ENCODE measurements around the gene CACNA1I. TPM values are rescaled to one million over a fixed set of nuclear protein-coding genes. Genes with fewer than 3 reads are reported as not detected.

Gene CACNA1I
- total and polyA plus RNA-seq, 2 donors (not counting 1 experiment from before 2014, with no cell fraction given), result 0.07 to 0.25 TPM

DNA sequence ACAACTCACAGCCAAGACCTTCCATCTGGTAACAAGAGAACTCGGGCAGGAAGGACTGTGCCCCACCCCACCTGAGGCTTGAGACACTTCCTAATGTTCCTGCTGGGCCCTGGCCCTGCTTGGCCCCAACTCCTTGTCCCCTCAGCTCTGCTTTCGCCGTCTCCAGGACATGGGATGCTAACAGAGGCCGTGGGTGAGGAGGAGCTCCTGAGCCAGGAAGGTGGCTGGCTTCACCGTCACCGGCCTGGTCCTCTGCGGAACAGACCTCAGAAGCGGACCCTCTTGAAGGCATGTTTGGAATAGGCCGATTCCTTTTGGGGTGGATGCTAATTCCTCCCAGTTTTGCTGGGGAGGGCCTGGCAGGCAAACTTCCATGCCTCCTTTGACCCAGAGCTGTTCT is 154.3 kb downstream of the CACNA1I start:
- Histone ChIP-seq H2AFZ (ENCODE audit: insufficient read depth, low read depth, low read length, poor library complexity, severe bottlenecking) (no peak overlapping the region), H3K9me3 (ENCODE audit: control extremely low read depth in 1 of 3, control insufficient read depth in 2 of 3, insufficient read depth in 1 of 3, low read length in 2 of 3) (no peaks in the 10 kb centered on the region), H3K79me2 (ENCODE audit: control insufficient read depth, insufficient read depth, low read length) (no peaks in the 10 kb centered on the region), H4K20me1 (ENCODE audit: control insufficient read depth, insufficient read depth, low read length, poor library complexity, severe bottlenecking) (no peaks in the 10 kb centered on the region), H3K36me3 (replicated peaks in 1 of 2; ENCODE audit: control extremely low read depth in 1 of 2, control insufficient read depth in 1 of 2, extremely low read depth in 1 of 2, insufficient read depth in 2 of 2, low read length in 1 of 2) (no peaks in the 10 kb centered on the region), H3K9ac (ENCODE audit: low read length) (no peak overlapping the region), H3K4me3 (ENCODE audit: control extremely low read depth in 1 of 5, extremely low read depth in 1 of 5, insufficient read depth in 1 of 5, low read depth in 2 of 5, low read length in 4 of 5) (no peak overlapping the region), H3K4me1 (ENCODE audit: control insufficient read depth in 2 of 2, insufficient read depth in 2 of 2, low read length in 2 of 2) (no peaks in the 10 kb centered on the region), H3K4me2 (replicated peaks; ENCODE audit: low read depth, low read length, poor library complexity, severe bottlenecking) (no peak overlapping the region), H3K27ac (ENCODE audit: low read length in 2 of 2) (no peak overlapping the region), H3K27me3 (replicated peaks in 1 of 4; ENCODE audit: control extremely low read depth in 1 of 4, control insufficient read depth in 3 of 4, insufficient read depth in 4 of 4, low read length in 3 of 4) (peaks cover 0 to 8% (median 0%) of the 10 kb centered on the region in 4 experiments)
- Mint-ChIP-seq H3K4me3 (no peak overlapping the region), H3K4me1 (no peaks in the 10 kb centered on the region), H3K27ac (no peak overlapping the region), H3K9me3 (ENCODE audit: insufficient read depth) (no peaks in the 10 kb centered on the region), H3K27me3 (peaks cover 27% of the 10 kb centered on the region)
- ATAC-seq (ENCODE audit: low read depth), result no peak
- intact Hi-C loops (cut with micrococcal nuclease), result loop anchor here (2.0 kb wide), 1 partner anchor 72 kb away; no protein-coding TSS in a partner anchor
- ChIA-PET CTCF (no interaction called here), POLR2A (no interaction called here)
- 92% methylated on average over 9 of the region's 9 CpGs for WGBS (ENCODE audit: insufficient coverage)
- no peak for TF ChIP-seq EZH2 (IDR thresholded peaks at IDR 0.05; ENCODE audit: borderline replicate concordance, insufficient read depth, low read depth, low read length, poor library complexity, severe bottlenecking)
- DNase-seq, result no peak

DNA sequence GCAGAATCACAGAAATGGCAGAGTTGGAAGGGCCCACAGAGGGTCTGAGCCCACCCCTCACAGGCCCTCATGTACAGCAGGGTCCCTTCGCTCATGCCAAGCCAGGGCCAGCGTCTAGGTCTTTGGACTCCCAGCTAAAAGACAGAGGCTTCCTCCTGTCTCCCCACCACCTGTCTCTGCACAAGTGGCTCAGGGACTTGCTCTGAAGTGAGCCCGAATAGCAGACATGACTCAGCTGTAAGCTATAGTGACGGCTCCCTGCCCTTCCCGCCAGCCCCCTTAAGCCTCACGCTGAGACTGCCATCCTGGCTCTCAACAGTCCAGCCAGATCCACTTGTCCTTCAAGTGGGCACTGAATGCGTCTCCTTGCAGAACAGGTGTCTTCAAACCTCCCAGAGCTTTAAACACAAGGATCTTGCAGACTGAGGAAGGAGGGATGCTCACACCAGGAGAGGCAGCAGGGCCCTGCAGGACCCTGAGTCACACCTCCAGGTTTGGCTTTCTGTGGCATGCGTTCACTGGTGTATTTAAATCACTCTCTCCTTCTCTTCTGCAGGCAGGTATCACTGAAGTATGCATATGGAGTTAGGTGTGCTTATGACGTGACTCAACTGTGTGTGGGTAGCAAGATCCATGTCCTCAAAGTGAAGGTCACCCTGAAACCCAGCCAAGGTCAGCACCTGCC is 154.9 kb downstream of the CACNA1I start:
- Histone ChIP-seq H3K27me3 (replicated peaks in 1 of 4; ENCODE audit: control extremely low read depth in 1 of 4, control insufficient read depth in 3 of 4, insufficient read depth in 4 of 4, low read length in 3 of 4) (peaks cover 0 to 8% (median 0%) of the 10 kb centered on the region in 4 experiments), H3K4me3 (ENCODE audit: control extremely low read depth in 1 of 5, extremely low read depth in 1 of 5, insufficient read depth in 1 of 5, low read depth in 2 of 5, low read length in 4 of 5) (no peak overlapping the region), H3K4me2 (replicated peaks; ENCODE audit: low read depth, low read length, poor library complexity, severe bottlenecking) (no peak overlapping the region), H3K4me1 (ENCODE audit: control insufficient read depth in 2 of 2, insufficient read depth in 2 of 2, low read length in 2 of 2) (no peaks in the 10 kb centered on the region), H3K79me2 (ENCODE audit: control insufficient read depth, insufficient read depth, low read length) (no peaks in the 10 kb centered on the region), H3K27ac (ENCODE audit: low read length in 2 of 2) (no peak overlapping the region), H3K9ac (ENCODE audit: low read length) (no peak overlapping the region), H2AFZ (ENCODE audit: insufficient read depth, low read depth, low read length, poor library complexity, severe bottlenecking) (no peak overlapping the region), H3K36me3 (replicated peaks in 1 of 2; ENCODE audit: control extremely low read depth in 1 of 2, control insufficient read depth in 1 of 2, extremely low read depth in 1 of 2, insufficient read depth in 2 of 2, low read length in 1 of 2) (no peaks in the 10 kb centered on the region), H3K9me3 (ENCODE audit: control extremely low read depth in 1 of 3, control insufficient read depth in 2 of 3, insufficient read depth in 1 of 3, low read length in 2 of 3) (no peaks in the 10 kb centered on the region), H4K20me1 (ENCODE audit: control insufficient read depth, insufficient read depth, low read length, poor library complexity, severe bottlenecking) (no peaks in the 10 kb centered on the region)
- intact Hi-C loops (cut with micrococcal nuclease), result loop anchor here (2.0 kb wide), 1 partner anchor 73 kb away; no protein-coding TSS in a partner anchor
- TF ChIP-seq CTCF (IDR thresholded peaks at IDR 0.05), result no peak
- peaks cover 24% of the 10 kb centered on the region for H3K27me3 Mint-ChIP-seq
- POLR2A ChIA-PET, result no interaction called here
- DNase-seq (no peak), ATAC-seq (ENCODE audit: low read depth) (no peak)
- H3K9me3 Mint-ChIP-seq (ENCODE audit: insufficient read depth), result no peaks in the 10 kb centered on the region
- 80% methylated on average over 8 of the region's 9 CpGs for WGBS (ENCODE audit: insufficient coverage)
- CTCF ChIA-PET, result no interaction called here
- no peaks in the 10 kb centered on the region for H3K4me1 Mint-ChIP-seq
- no peak overlapping the region for H3K27ac Mint-ChIP-seq
- no peak overlapping the region for H3K4me3 Mint-ChIP-seq

Measured in B cell (primary cell).